SU-DHL-6 (cell line): ENCODE results near the gene ZNF593.

Experiments used
- H2AFZ ChIP-seq: fragments of 200-600 bp; sonication (generic); 2 replicates; pipeline ENCODE4 v1.6.1; 2014; ENCODE audit warnings: low read depth, mild to moderate bottlenecking, moderate library complexity, mixed read lengths, antibody characterized with exemption, low read length; ENCODE audit not compliant: severe bottlenecking
- H3F3A ChIP-seq: fragments of 200-600 bp; shearing (Covaris generic); 2 replicates; pipeline ENCODE4 v1.6.0; 2016; ENCODE audit warnings: antibody characterized with exemption, mild to moderate bottlenecking; ENCODE audit not compliant: insufficient read depth
- H3K27ac ChIP-seq: fragments of 200-600 bp; sonication (generic); 2 replicates; pipeline ENCODE4 v1.5.1; 2016; ENCODE audit warnings: low read depth, mild to moderate bottlenecking, low read length, moderate library complexity, mixed read lengths
- H3K27me3 ChIP-seq: fragments of 200-600 bp; sonication (generic), shearing (Covaris generic); 2 replicates; pipeline ENCODE4 v1.6.0; 2014; ENCODE audit warnings: mild to moderate bottlenecking, low read length
- H3K36me3 ChIP-seq: fragments of 200-600 bp; sonication (generic); 2 replicates; pipeline ENCODE4 v1.6.1; 2014; ENCODE audit warnings: mild to moderate bottlenecking, low read length, mixed read lengths
- H3K4me2 ChIP-seq: fragments of 300-600, 200-600 bp; shearing (Covaris generic), sonication (generic); 2 replicates; pipeline ENCODE4 v1.6.0; 2014; ENCODE audit warnings: low read length, low read depth, mild to moderate bottlenecking; ENCODE audit not compliant: poor library complexity, severe bottlenecking
- H3K4me3 ChIP-seq: fragments of 200-600 bp; sonication (generic); 2 replicates; pipeline ENCODE4 v1.5.1; 2014; ENCODE audit warnings: antibody characterized with exemption, low read length, mild to moderate bottlenecking, mixed read lengths; ENCODE audit not compliant: insufficient read depth, poor library complexity, severe bottlenecking
- H3K79me2 ChIP-seq: fragments of 200-600 bp; sonication (generic); 2 replicates; pipeline ENCODE4 v1.6.1; 2014; ENCODE audit warnings: mild to moderate bottlenecking, low read length, moderate library complexity; ENCODE audit not compliant: insufficient read depth
- H3K9ac ChIP-seq: fragments of 200-600 bp; sonication (generic); 2 replicates; pipeline ENCODE4 v1.7.0; 2014; ENCODE audit warnings: mild to moderate bottlenecking, low read length
- H3K9me2 ChIP-seq: fragments of 200-600 bp; sonication (generic); replicated peaks from 2 replicates; pipeline ENCODE4 v1.6.1; 2014; ENCODE audit warnings: low read length; ENCODE audit not compliant: insufficient read depth
- H3K9me3 ChIP-seq: fragments of 200-600 bp; sonication (generic); 2 replicates; pipeline ENCODE4 v1.6.1; 2014; ENCODE audit warnings: low read length, mixed read lengths; ENCODE audit not compliant: insufficient read depth
- H4K20me1 ChIP-seq: fragments of 200-600 bp; sonication (generic); 2 replicates; pipeline ENCODE4 v1.6.1; 2014; ENCODE audit warnings: low read depth, mild to moderate bottlenecking, antibody characterized with exemption, low read length, moderate library complexity, mixed read lengths
- EZH2phosphoT487 ChIP-seq: fragments of 200-600 bp; sonication (generic), shearing (Covaris generic); conservative IDR thresholded peaks from 2 replicates; pipeline ENCODE4 v1.6.1; 2018; ENCODE audit warnings: mild to moderate bottlenecking, antibody characterized with exemption, low read length, moderate library complexity, mixed read lengths
- TF ChIP-seq, protein P1 (sequence below): fragments of 200-600 bp; sonication (generic); IDR thresholded peaks from one replicate; pipeline ENCODE4 v1.5.1; 2017; ENCODE audit warnings: antibody characterized with exemption, mild to moderate bottlenecking, low read length, moderate library complexity; ENCODE audit not compliant: insufficient read depth, poor library complexity, severe bottlenecking

Gene ZNF593

DNA sequence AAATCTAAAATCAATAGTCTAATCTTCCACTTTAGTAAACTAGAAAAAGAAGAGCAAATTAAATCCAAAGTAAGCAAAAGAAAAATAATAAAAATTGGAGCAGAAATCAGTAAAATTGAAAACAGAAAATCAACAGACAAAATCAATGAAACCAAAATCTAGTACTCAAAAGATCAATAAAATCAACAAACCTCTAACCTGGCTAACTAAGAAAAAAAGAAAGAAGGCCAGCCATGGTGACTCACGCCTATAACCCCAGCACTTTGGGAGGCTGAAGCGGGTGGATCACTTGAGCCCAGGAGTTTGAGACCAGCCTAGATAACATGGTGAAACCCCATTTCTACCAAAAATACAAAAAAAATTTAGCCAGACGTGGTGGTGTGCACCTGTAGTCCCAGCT lies 35.2 kb upstream of the ZNF593 start:
- TF ChIP-seq, protein P1, sequence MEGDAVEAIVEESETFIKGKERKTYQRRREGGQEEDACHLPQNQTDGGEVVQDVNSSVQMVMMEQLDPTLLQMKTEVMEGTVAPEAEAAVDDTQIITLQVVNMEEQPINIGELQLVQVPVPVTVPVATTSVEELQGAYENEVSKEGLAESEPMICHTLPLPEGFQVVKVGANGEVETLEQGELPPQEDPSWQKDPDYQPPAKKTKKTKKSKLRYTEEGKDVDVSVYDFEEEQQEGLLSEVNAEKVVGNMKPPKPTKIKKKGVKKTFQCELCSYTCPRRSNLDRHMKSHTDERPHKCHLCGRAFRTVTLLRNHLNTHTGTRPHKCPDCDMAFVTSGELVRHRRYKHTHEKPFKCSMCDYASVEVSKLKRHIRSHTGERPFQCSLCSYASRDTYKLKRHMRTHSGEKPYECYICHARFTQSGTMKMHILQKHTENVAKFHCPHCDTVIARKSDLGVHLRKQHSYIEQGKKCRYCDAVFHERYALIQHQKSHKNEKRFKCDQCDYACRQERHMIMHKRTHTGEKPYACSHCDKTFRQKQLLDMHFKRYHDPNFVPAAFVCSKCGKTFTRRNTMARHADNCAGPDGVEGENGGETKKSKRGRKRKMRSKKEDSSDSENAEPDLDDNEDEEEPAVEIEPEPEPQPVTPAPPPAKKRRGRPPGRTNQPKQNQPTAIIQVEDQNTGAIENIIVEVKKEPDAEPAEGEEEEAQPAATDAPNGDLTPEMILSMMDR: no peak
- no peak for TF ChIP-seq EZH2phosphoT487
- H3K9ac ChIP-seq: no peak overlapping the region
- no peaks in the 10 kb centered on the region for H3F3A ChIP-seq
- H3K4me2 ChIP-seq: no peak overlapping the region
- H4K20me1 ChIP-seq: no peaks in the 10 kb centered on the region
- no peak overlapping the region for H3K27ac ChIP-seq
- H2AFZ ChIP-seq: no peak overlapping the region
- H3K9me2 ChIP-seq: no peaks in the 10 kb centered on the region
- H3K36me3 ChIP-seq: no peaks in the 10 kb centered on the region
- no peak overlapping the region for H3K4me3 ChIP-seq
- H3K27me3 ChIP-seq: no peaks in the 10 kb centered on the region
- H3K79me2 ChIP-seq: no peaks in the 10 kb centered on the region
- H3K9me3 ChIP-seq: no peaks in the 10 kb centered on the region

DNA sequence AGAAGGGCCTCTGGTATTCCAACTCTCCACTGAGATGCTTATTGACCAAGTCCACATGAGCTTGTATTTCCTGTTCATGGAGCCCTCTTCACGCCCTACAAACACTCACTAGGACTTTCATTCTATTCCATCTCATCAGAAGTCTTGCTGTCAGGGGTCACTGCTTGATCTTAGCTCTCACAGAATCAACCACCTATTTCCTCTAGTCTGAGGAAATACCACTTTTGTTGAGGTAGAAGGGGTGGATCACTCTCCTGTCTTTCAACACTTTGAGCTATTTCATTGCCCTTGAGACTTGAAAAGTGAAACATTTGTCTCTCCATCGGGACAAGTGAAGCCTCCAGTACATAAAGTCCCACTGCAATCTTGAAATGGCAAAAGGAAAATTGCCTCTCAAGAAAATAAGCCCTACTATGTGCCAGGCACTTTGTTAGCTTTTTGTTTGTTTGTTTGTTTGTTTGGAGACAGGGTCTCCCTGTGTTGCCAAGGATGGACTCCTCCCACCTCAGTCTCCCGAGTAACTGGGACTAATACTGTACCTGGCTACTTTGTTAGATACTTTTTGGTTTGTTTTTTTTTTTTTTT lies 30.6 kb upstream of the ZNF593 start:
- Histone ChIP-seq H3K9me2 (no peaks in the 10 kb centered on the region), H2AFZ (no peak overlapping the region), H4K20me1 (no peaks in the 10 kb centered on the region), H3K9me3 (no peaks in the 10 kb centered on the region), H3K79me2 (no peaks in the 10 kb centered on the region), H3K27me3 (no peaks in the 10 kb centered on the region), H3K36me3 (no peaks in the 10 kb centered on the region), H3K4me2 (no peak overlapping the region), H3F3A (no peaks in the 10 kb centered on the region), H3K4me3 (no peak overlapping the region), H3K9ac (no peak overlapping the region), H3K27ac (no peak overlapping the region)
- TF ChIP-seq, protein P1: no peak
- TF ChIP-seq EZH2phosphoT487: no peak

DNA sequence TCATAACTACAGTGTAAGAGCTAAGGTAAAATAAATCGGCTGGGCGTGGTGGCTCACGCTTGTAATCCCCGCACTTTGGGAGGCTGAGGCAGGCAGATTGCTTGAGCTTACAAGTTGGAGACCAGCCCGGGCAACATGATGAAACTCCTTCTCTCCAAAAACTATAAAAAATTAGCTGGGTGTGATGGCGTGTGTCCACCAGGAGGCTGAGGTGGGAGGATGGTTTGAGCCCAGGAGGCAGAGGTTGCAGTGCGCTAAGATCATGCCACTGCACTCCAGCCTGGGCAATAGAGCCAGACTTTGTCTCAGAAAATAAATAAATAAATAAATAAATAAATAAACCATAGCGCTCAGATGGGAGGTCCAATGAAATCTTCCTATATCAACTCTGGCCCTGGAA lies 27.5 kb upstream of the ZNF593 start:
- Histone ChIP-seq H3K9me3 (no peaks in the 10 kb centered on the region), H2AFZ (no peak overlapping the region), H3K27me3 (no peaks in the 10 kb centered on the region), H3K9me2 (no peaks in the 10 kb centered on the region), H3K27ac (no peak overlapping the region), H3F3A (no peaks in the 10 kb centered on the region; the same call in 1 of the 2 replicates), H3K4me2 (no peak overlapping the region), H3K36me3 (no peaks in the 10 kb centered on the region), H3K4me3 (no peak overlapping the region), H3K9ac (no peak overlapping the region), H4K20me1 (no peaks in the 10 kb centered on the region), H3K79me2 (no peaks in the 10 kb centered on the region)
- no peak for TF ChIP-seq EZH2phosphoT487
- TF ChIP-seq, protein P1: no peak
